Measurements from ENCODE around the gene C1orf159. TPM values are rescaled to one million over a fixed set of nuclear protein-coding genes. Genes with fewer than 3 reads are reported as not detected.

Gene C1orf159
- total RNA-seq, 1 donor from 2014 or later, result 2.1 TPM

- no peak overlapping the region for H3K4me3 ChIP-seq (ENCODE audit: low read length in 3 of 3)
- H3K36me3 ChIP-seq (ENCODE audit: control insufficient read depth in 3 of 3, insufficient read depth in 3 of 3, low read length in 3 of 3), result no peaks in the 10 kb centered on the region
- H3K4me1 ChIP-seq (ENCODE audit: control insufficient read depth in 3 of 3, insufficient read depth in 3 of 3, low read length in 3 of 3), result peaks cover 0 to 13% (median 4%) of the 10 kb centered on the region in 3 donors
- no peak overlapping the region for H3K27ac ChIP-seq (ENCODE audit: low read depth, low read length)
- H3K9me3 ChIP-seq (ENCODE audit: control insufficient read depth in 3 of 3, low read length in 3 of 3), result peaks cover 0 to 7% (median 0%) of the 10 kb centered on the region in 3 donors
- H3K9ac ChIP-seq (ENCODE audit: low read depth in 1 of 3, low read length in 3 of 3), result no peak overlapping the region
- H3K27me3 ChIP-seq (ENCODE audit: control insufficient read depth in 3 of 3, insufficient read depth in 3 of 3, low read length in 3 of 3), result peaks cover 33 to 46% (median 40%) of the 10 kb centered on the region in 3 donors
Measured at GRCh38 chr1:1119272-1119890, 3.5 kb upstream of the C1orf159 start.

DNA sequence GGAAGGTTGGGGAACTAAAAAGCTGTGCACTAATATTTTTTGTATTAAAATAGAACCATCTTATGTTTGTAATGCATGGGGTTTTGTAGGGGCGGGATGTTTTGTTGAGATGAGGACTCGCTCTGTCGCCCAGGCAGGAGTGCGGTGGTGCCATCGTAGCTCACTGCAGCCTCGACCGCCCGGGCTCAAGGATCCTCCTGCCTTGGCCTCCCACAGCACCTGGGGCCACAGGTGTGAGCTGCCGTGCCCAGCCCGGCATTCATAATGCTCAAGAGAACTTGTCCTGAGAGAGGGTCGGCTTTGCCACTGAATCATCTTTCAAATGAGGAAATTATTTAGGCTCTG, 3.0 kb upstream of the C1orf159 start:
- Histone ChIP-seq H3K36me3 (ENCODE audit: control insufficient read depth in 3 of 3, insufficient read depth in 3 of 3, low read length in 3 of 3) (no peaks in the 10 kb centered on the region), H3K27me3 (ENCODE audit: control insufficient read depth in 3 of 3, insufficient read depth in 3 of 3, low read length in 3 of 3) (peaks cover 33 to 42% (median 36%) of the 10 kb centered on the region in 3 donors), H3K27ac (ENCODE audit: low read depth, low read length) (no peak overlapping the region), H3K9me3 (ENCODE audit: control insufficient read depth in 3 of 3, low read length in 3 of 3) (peaks cover 0 to 1% (median 0%) of the 10 kb centered on the region in 3 donors), H3K9ac (ENCODE audit: low read depth in 1 of 3, low read length in 3 of 3) (no peak overlapping the region), H3K4me3 (ENCODE audit: low read length in 3 of 3) (no peak overlapping the region), H3K4me1 (ENCODE audit: control insufficient read depth in 3 of 3, insufficient read depth in 3 of 3, low read length in 3 of 3) (peaks cover 0 to 13% (median 4%) of the 10 kb centered on the region in 3 donors)

- Histone ChIP-seq H3K9me3 (ENCODE audit: control insufficient read depth in 3 of 3, low read length in 3 of 3) (peaks cover 2 to 4% (median 3%) of the 10 kb centered on the region in 3 donors), H3K27ac (ENCODE audit: low read depth, low read length) (no peak overlapping the region), H3K4me1 (ENCODE audit: control insufficient read depth in 3 of 3, insufficient read depth in 3 of 3, low read length in 3 of 3) (peaks cover 0 to 11% (median 4%) of the 10 kb centered on the region in 3 donors), H3K9ac (ENCODE audit: low read depth in 1 of 3, low read length in 3 of 3) (no peak overlapping the region), H3K27me3 (ENCODE audit: control insufficient read depth in 3 of 3, insufficient read depth in 3 of 3, low read length in 3 of 3) (peaks cover 30 to 36% (median 31%) of the 10 kb centered on the region in 3 donors), H3K4me3 (ENCODE audit: low read length in 3 of 3) (no peak overlapping the region), H3K36me3 (ENCODE audit: control insufficient read depth in 3 of 3, insufficient read depth in 3 of 3, low read length in 3 of 3) (peaks cover 0 to 4% (median 0%) of the 10 kb centered on the region in 3 donors)
Measured at GRCh38 chr1:1118011-1118875, 2.4 kb upstream of the C1orf159 start.

GRCh38 chr1:1117469-1117831, 1.6 kb upstream of the C1orf159 start:
- H3K4me3 ChIP-seq (ENCODE audit: low read length in 3 of 3), result no peak overlapping the region
- H3K27me3 ChIP-seq (ENCODE audit: control insufficient read depth in 3 of 3, insufficient read depth in 3 of 3, low read length in 3 of 3), result peaks cover 23 to 28% (median 28%) of the 10 kb centered on the region in 3 donors
- H3K27ac ChIP-seq (ENCODE audit: low read depth, low read length), result no peak overlapping the region
- H3K9ac ChIP-seq (ENCODE audit: low read depth in 1 of 3, low read length in 3 of 3), result no peak overlapping the region
- peaks cover 4 to 6% (median 5%) of the 10 kb centered on the region in 3 donors for H3K9me3 ChIP-seq (ENCODE audit: control insufficient read depth in 3 of 3, low read length in 3 of 3)
- H3K4me1 ChIP-seq (ENCODE audit: control insufficient read depth in 3 of 3, insufficient read depth in 3 of 3, low read length in 3 of 3), result peaks cover 0 to 10% (median 4%) of the 10 kb centered on the region in 3 donors
- H3K36me3 ChIP-seq (ENCODE audit: control insufficient read depth in 3 of 3, insufficient read depth in 3 of 3, low read length in 3 of 3), result peaks cover 0 to 5% (median 0%) of the 10 kb centered on the region in 3 donors

- Histone ChIP-seq H3K27ac (ENCODE audit: low read depth, low read length) (no peak overlapping the region), H3K27me3 (ENCODE audit: control insufficient read depth in 3 of 3, insufficient read depth in 3 of 3, low read length in 3 of 3) (peaks cover 20 to 23% (median 22%) of the 10 kb centered on the region in 3 donors), H3K36me3 (ENCODE audit: control insufficient read depth in 3 of 3, insufficient read depth in 3 of 3, low read length in 3 of 3) (peaks cover 0 to 5% (median 4%) of the 10 kb centered on the region in 3 donors), H3K4me1 (ENCODE audit: control insufficient read depth in 3 of 3, insufficient read depth in 3 of 3, low read length in 3 of 3) (peaks cover 0 to 6% (median 4%) of the 10 kb centered on the region in 3 donors), H3K9ac (ENCODE audit: low read depth in 1 of 3, low read length in 3 of 3) (peak overlapping the region in 2 of 3 donors; percentile 20 to 62), H3K9me3 (ENCODE audit: control insufficient read depth in 3 of 3, low read length in 3 of 3) (peaks cover 5 to 9% (median 6%) of the 10 kb centered on the region in 3 donors), H3K4me3 (ENCODE audit: low read length in 3 of 3) (peak overlapping the region in 2 of 3 donors; percentile 65 to 70)
Measured at GRCh38 chr1:1116701-1117468, 996 bp upstream of the C1orf159 start.

DNA sequence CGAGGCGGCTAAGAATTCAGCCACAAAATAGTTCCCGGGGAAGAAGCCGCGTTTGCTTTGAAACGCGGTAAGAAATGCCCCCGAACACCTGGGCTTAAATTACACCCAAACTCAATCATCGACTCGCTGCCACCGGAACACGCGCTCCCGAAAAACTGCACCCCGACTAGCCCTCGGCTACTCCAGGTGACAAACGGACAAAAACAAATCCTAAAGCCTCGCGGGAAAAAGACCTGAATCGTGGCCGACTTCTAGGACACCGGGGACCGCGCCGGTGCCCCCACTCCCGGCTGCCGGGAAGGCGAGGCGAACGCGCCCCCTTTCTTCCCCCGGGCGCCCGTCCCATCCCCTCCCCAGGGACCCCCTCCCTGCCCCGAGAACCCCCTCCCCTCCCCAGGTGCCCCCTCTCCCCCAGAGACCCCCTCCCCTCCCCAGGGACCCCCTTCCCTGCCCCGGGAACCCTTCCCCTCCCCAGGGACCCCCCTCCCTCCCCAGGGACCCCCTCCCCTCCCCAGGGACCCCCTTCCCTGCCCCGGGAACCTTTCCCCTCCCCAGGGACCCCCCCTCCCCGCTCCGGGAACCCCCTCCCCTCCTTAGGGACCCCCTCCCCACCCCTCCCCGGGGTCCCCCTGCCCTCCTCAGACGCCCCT, 628 bp downstream of the C1orf159 start:
- peak overlapping the region; percentile 43 to 76 (median 73) for H3K4me3 ChIP-seq (ENCODE audit: low read length in 3 of 3)
- peak overlapping the region in 2 of 3 donors; percentile 20 to 40 for H3K9ac ChIP-seq (ENCODE audit: low read depth in 1 of 3, low read length in 3 of 3)
- H3K36me3 ChIP-seq (ENCODE audit: control insufficient read depth in 3 of 3, insufficient read depth in 3 of 3, low read length in 3 of 3), result peaks cover 0 to 5% (median 4%) of the 10 kb centered on the region in 3 donors
- H3K27me3 ChIP-seq (ENCODE audit: control insufficient read depth in 3 of 3, insufficient read depth in 3 of 3, low read length in 3 of 3), result peaks cover 16 to 20% (median 16%) of the 10 kb centered on the region in 3 donors
- H3K27ac ChIP-seq (ENCODE audit: low read depth, low read length), result peak overlapping the region; percentile 30
- H3K4me1 ChIP-seq (ENCODE audit: control insufficient read depth in 3 of 3, insufficient read depth in 3 of 3, low read length in 3 of 3), result peaks cover 0 to 5% (median 4%) of the 10 kb centered on the region in 3 donors
- H3K9me3 ChIP-seq (ENCODE audit: control insufficient read depth in 3 of 3, low read length in 3 of 3), result peaks cover 5 to 10% (median 6%) of the 10 kb centered on the region in 3 donors

GRCh38 chr1:1114431-1114830, 1.5 kb downstream of the C1orf159 start:
- H3K9me3 ChIP-seq (ENCODE audit: control insufficient read depth in 3 of 3, low read length in 3 of 3), result peaks cover 5 to 10% (median 6%) of the 10 kb centered on the region in 3 donors
- H3K9ac ChIP-seq (ENCODE audit: low read depth in 1 of 3, low read length in 3 of 3), result no peak overlapping the region

GRCh38 chr1:1112237-1112985, 3.5 kb downstream of the C1orf159 start:
- peak overlapping the region in 1 of 3 donors; percentile 6 for H3K4me3 ChIP-seq (ENCODE audit: low read length in 3 of 3)
- peaks cover 2 to 3% (median 2%) of the 10 kb centered on the region in 3 donors for H3K27me3 ChIP-seq (ENCODE audit: control insufficient read depth in 3 of 3, insufficient read depth in 3 of 3, low read length in 3 of 3)
- H3K27ac ChIP-seq (ENCODE audit: low read depth, low read length), result no peak overlapping the region
- no peak overlapping the region for H3K9ac ChIP-seq (ENCODE audit: low read depth in 1 of 3, low read length in 3 of 3)
- peaks cover 5 to 10% (median 6%) of the 10 kb centered on the region in 3 donors for H3K9me3 ChIP-seq (ENCODE audit: control insufficient read depth in 3 of 3, low read length in 3 of 3)
- peaks cover 0 to 5% (median 3%) of the 10 kb centered on the region in 3 donors for H3K4me1 ChIP-seq (ENCODE audit: control insufficient read depth in 3 of 3, insufficient read depth in 3 of 3, low read length in 3 of 3)
- H3K36me3 ChIP-seq (ENCODE audit: control insufficient read depth in 3 of 3, insufficient read depth in 3 of 3, low read length in 3 of 3), result peaks cover 0 to 5% (median 4%) of the 10 kb centered on the region in 3 donors

More at GRCh38 chr1:1114431-1114830, 1.5 kb downstream of the C1orf159 start:
- peaks cover 0 to 5% (median 4%) of the 10 kb centered on the region in 3 donors for H3K36me3 ChIP-seq (ENCODE audit: control insufficient read depth in 3 of 3, insufficient read depth in 3 of 3, low read length in 3 of 3)
- H3K4me3 ChIP-seq (ENCODE audit: low read length in 3 of 3), result no peak overlapping the region
- peaks cover 10 to 20% (median 16%) of the 10 kb centered on the region in 3 donors for H3K27me3 ChIP-seq (ENCODE audit: control insufficient read depth in 3 of 3, insufficient read depth in 3 of 3, low read length in 3 of 3)
- H3K27ac ChIP-seq (ENCODE audit: low read depth, low read length), result no peak overlapping the region
- peaks cover 0 to 5% (median 4%) of the 10 kb centered on the region in 3 donors for H3K4me1 ChIP-seq (ENCODE audit: control insufficient read depth in 3 of 3, insufficient read depth in 3 of 3, low read length in 3 of 3)
